B cell (primary cell): ENCODE results near the gene VWA3B. TPM values are rescaled to one million over a fixed set of nuclear protein-coding genes. Genes with fewer than 3 reads are reported as not detected.
A peak's percentile ranks its signal among the peaks of the same experiment; 100 is the strongest.

Experiments
- ATAC-seq: fragments of 200-7000 bp; cut with Tn5 transposase; one replicate; pipeline ENCODE4 v1.10.0; 2021; ENCODE audit warnings: low read depth, mild to moderate bottlenecking, moderate number of reproducible peaks, moderate library complexity
- CTCF ChIA-PET: fragments of 350-600 bp; sonication (Branson Sonifier 250); formaldehyde crosslinking; loops from one replicate; lab custom pipeline; 2021; ENCODE audit warnings: antibody characterized with exemption, inconsistent platforms; lab: Charles Lee
- POLR2A ChIA-PET: fragments of 350-600 bp; sonication (Branson Sonifier 250); formaldehyde crosslinking; loops from one replicate; lab custom pipeline; 2021; ENCODE audit warnings: antibody characterized with exemption; lab: Charles Lee
- DNase-seq: peaks from one replicate; pipeline ENCODE4 v3.0.0; 2013
- H2AFZ ChIP-seq: 2 replicates; pipeline ENCODE4 v1.6.1; 2012; ENCODE audit warnings: mild to moderate bottlenecking, low read depth, low read length; ENCODE audit not compliant: insufficient read depth, poor library complexity, severe bottlenecking
- H3K27ac ChIP-seq, 2 donors: 1 replicate in 1 of 2; 2 replicates in 1 of 2; pipeline ENCODE4 v1.5.1; 2012 to 2013; ENCODE audit warnings: low read length in 2 of 2, mild to moderate bottlenecking in 2 of 2, moderate library complexity in 1 of 2
- H3K27me3 ChIP-seq, 4 experiments: fragments of 200-600 bp in 1 of 4; sonication (generic) in 1 of 4; replicated peaks in 1 of 4; 1 replicate in 2 of 4; 2 replicates in 2 of 4; pipeline versions ENCODE4 v1.6.1 to v1.7.0; 2013 to 2016; ENCODE audit warnings: low read length in 3 of 4, mild to moderate bottlenecking in 2 of 4, mixed read lengths in 1 of 4, moderate library complexity in 1 of 4; ENCODE audit not compliant: insufficient read depth in 4 of 4, control insufficient read depth in 3 of 4; ENCODE audit errors: control extremely low read depth in 1 of 4
- H3K36me3 ChIP-seq, 2 experiments: replicated peaks in 1 of 2; 1 replicate in 1 of 2; 2 replicates in 1 of 2; pipeline versions ENCODE4 v1.6.1 to v1.7.1; 2013; ENCODE audit warnings: low read length in 1 of 2; ENCODE audit not compliant: insufficient read depth in 2 of 2, control insufficient read depth in 1 of 2; ENCODE audit errors: control extremely low read depth in 1 of 2, extremely low read depth in 1 of 2
- H3K4me1 ChIP-seq, 2 donors: fragments of 200-600 bp in 1 of 2; sonication (generic) in 1 of 2; 1 replicate in 1 of 2; 2 replicates in 1 of 2; pipeline versions ENCODE4 v1.5.1 to v1.6.1; 2013 to 2017; ENCODE audit warnings: low read length in 2 of 2; ENCODE audit not compliant: control insufficient read depth in 2 of 2, insufficient read depth in 2 of 2
- H3K4me2 ChIP-seq: replicated peaks from 2 replicates; pipeline ENCODE3; 2012; ENCODE audit warnings: mild to moderate bottlenecking, low read depth, low read length; ENCODE audit not compliant: poor library complexity, severe bottlenecking
- H3K4me3 ChIP-seq, 5 experiments: fragments of 200-600 bp in 1 of 5; sonication (generic) in 1 of 5; 1 replicate in 3 of 5; 2 replicates in 2 of 5; pipeline versions ENCODE4 v1.5.1 to v1.7.0; 2011 to 2016; ENCODE audit warnings: low read length in 4 of 5, mild to moderate bottlenecking in 4 of 5, low read depth in 2 of 5, control low read depth in 1 of 5, moderate library complexity in 1 of 5; ENCODE audit not compliant: insufficient read depth in 1 of 5; ENCODE audit errors: control extremely low read depth in 1 of 5, extremely low read depth in 1 of 5
- H3K79me2 ChIP-seq: fragments of 200-600 bp; sonication (generic); one replicate; pipeline ENCODE4 v1.6.0; 2016; ENCODE audit warnings: low read length; ENCODE audit not compliant: control insufficient read depth, insufficient read depth
- H3K9ac ChIP-seq: fragments of 200-600 bp; sonication (generic); 2 replicates; pipeline ENCODE4 v1.6.1; 2017; ENCODE audit warnings: mild to moderate bottlenecking, low read length, moderate library complexity
- H3K9me3 ChIP-seq, 3 donors: one replicate each; pipeline versions ENCODE4 v1.6.1 to v1.7.1; 2013; ENCODE audit warnings: low read length in 2 of 3; ENCODE audit not compliant: control insufficient read depth in 2 of 3, insufficient read depth in 1 of 3; ENCODE audit errors: control extremely low read depth in 1 of 3
- H4K20me1 ChIP-seq: 2 replicates; pipeline ENCODE4 v1.6.0; 2012; ENCODE audit warnings: mild to moderate bottlenecking, low read length; ENCODE audit not compliant: insufficient read depth, control insufficient read depth, poor library complexity, severe bottlenecking
- H3K27ac Mint-ChIP-seq: one replicate; pipeline ENCODE4 v1.8.0; 2021; ENCODE audit warnings: mixed read lengths
- H3K27me3 Mint-ChIP-seq: one replicate; pipeline ENCODE4 v1.8.0; 2021; ENCODE audit warnings: mixed read lengths
- H3K4me1 Mint-ChIP-seq: one replicate; pipeline ENCODE4 v1.8.0; 2021; ENCODE audit warnings: mixed read lengths
- H3K4me3 Mint-ChIP-seq: one replicate; pipeline ENCODE4 v1.8.0; 2021; ENCODE audit warnings: mixed read lengths
- H3K9me3 Mint-ChIP-seq: one replicate; pipeline ENCODE4 v1.8.0; 2022; ENCODE audit warnings: mixed read lengths; ENCODE audit not compliant: insufficient read depth
- EZH2 ChIP-seq: IDR thresholded peaks from 2 replicates; pipeline ENCODE4 v1.6.1; 2012; ENCODE audit warnings: borderline replicate concordance, low read depth, mild to moderate bottlenecking, moderate library complexity, low read length; ENCODE audit not compliant: insufficient read depth, poor library complexity, severe bottlenecking
- WGBS: methylation state at CpG from one replicate; pipeline ENCODE4 v1.1.5; 2013; ENCODE audit warnings: missing lambda C conversion rate; ENCODE audit not compliant: insufficient coverage; 5-methylcytosine and 5-hydroxymethylcytosine counted together
- intact Hi-C: fragments of 100-400 bp; cut with micrococcal nuclease; formaldehyde crosslinking; loops from one replicate; pipeline ENCODE4 v1.10.0; 2022
- polyA plus RNA-seq: library from polyadenylated mRNA; depleted of rRNA; stranded (reverse); fragments of >200 nt; gene quantifications from 2 replicates; pipeline ENCODE4 v1.2.3, GENCODE V29; 2012
- total RNA-seq, 2 donors: library from RNA; stranded (reverse); fragments of 120-200 nt in 1 of 2; gene quantifications; 1 replicate in 1 of 2; 2 replicates in 1 of 2; pipeline versions ENCODE4 v1.2.3 to v1.2.4, GENCODE V29; 2013 to 2022
- TF ChIP-seq, protein P1 (sequence below): fragments of 200-600 bp; IDR thresholded peaks from one replicate; pipeline ENCODE4 v1.8.0; 2022; ENCODE audit warnings: antibody characterized with exemption, mild to moderate bottlenecking

Gene VWA3B
- total and polyA plus RNA-seq, 2 donors (not counting 1 experiment from before 2014, with no cell fraction given), result not detected

DNA sequence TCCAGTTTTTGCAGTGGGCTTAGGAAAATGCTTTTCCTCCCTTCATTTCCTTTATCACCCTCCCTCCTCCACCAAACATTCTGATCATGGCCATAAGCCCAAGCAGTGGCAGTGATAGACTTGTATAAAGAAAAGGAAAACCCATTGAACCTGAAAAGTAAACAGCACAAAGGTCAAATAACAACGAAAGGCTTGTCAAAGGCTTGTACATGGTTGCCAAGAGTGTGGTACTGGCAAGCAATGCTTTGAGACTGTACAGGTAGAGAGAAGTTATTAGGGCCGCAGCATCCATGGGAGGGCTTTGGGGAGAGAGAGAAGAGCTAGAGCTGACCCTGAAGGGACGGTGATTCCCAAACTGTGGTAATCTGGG lies 2.1 kb upstream of the VWA3B start:
- Histone ChIP-seq H3K79me2 (no peaks in the 10 kb centered on the region), H3K36me3 (no peaks in the 10 kb centered on the region), H4K20me1 (no peaks in the 10 kb centered on the region), H3K27ac (no peak overlapping the region), H3K4me2 (no peak overlapping the region), H3K4me1 (peaks cover 35 to 46% of the 10 kb centered on the region in 2 donors), H3K9ac (no peak overlapping the region), H3K27me3 (no peaks in the 10 kb centered on the region), H3K9me3 (peaks cover 0 to 6% (median 0%) of the 10 kb centered on the region in 3 donors), H3K4me3 (no peak overlapping the region), H2AFZ (no peak overlapping the region)
- no peaks in the 10 kb centered on the region for H3K27me3 Mint-ChIP-seq
- ATAC-seq (no peak), DNase-seq (no peak)
- TF ChIP-seq EZH2, result no peak
- TF ChIP-seq, protein P1, sequence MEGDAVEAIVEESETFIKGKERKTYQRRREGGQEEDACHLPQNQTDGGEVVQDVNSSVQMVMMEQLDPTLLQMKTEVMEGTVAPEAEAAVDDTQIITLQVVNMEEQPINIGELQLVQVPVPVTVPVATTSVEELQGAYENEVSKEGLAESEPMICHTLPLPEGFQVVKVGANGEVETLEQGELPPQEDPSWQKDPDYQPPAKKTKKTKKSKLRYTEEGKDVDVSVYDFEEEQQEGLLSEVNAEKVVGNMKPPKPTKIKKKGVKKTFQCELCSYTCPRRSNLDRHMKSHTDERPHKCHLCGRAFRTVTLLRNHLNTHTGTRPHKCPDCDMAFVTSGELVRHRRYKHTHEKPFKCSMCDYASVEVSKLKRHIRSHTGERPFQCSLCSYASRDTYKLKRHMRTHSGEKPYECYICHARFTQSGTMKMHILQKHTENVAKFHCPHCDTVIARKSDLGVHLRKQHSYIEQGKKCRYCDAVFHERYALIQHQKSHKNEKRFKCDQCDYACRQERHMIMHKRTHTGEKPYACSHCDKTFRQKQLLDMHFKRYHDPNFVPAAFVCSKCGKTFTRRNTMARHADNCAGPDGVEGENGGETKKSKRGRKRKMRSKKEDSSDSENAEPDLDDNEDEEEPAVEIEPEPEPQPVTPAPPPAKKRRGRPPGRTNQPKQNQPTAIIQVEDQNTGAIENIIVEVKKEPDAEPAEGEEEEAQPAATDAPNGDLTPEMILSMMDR, result no peak
- H3K4me1 Mint-ChIP-seq, result peaks cover 48% of the 10 kb centered on the region
- ChIA-PET POLR2A (no interaction called here), CTCF (interaction anchor here (1.3 kb wide), 1 partner anchor 278 kb away, joined by 3 read pairs; no protein-coding TSS in a partner anchor)
- no peak overlapping the region for H3K27ac Mint-ChIP-seq
- H3K4me3 Mint-ChIP-seq, result no peak overlapping the region
- 100% methylated on average over 3 of the region's 3 CpGs for WGBS
- H3K9me3 Mint-ChIP-seq, result no peaks in the 10 kb centered on the region
- intact Hi-C loops, result loop anchor here (5.0 to 10.0 kb wide), 3 partner anchors 47 to 278 kb away; no protein-coding TSS in a partner anchor

GRCh38 chr2:98085649-98086048 lies 1.3 kb upstream of the VWA3B start:
- no peaks in the 10 kb centered on the region for H3K79me2 ChIP-seq
- H3K9me3 Mint-ChIP-seq, result no peaks in the 10 kb centered on the region
- peaks cover 35 to 51% of the 10 kb centered on the region in 2 donors for H3K4me1 ChIP-seq
- no peaks in the 10 kb centered on the region for H3K27me3 ChIP-seq
- no peak overlapping the region for H2AFZ ChIP-seq
- H3K4me1 Mint-ChIP-seq, result peaks cover 48% of the 10 kb centered on the region
- no peak overlapping the region for H3K9ac ChIP-seq
- ChIA-PET POLR2A (interaction anchor here (1.0 kb wide), 1 partner anchor 67 kb away, joined by 3 read pairs; no protein-coding TSS in a partner anchor), CTCF (interaction anchor here (1.3 kb wide), 1 partner anchor 279 kb away, joined by 3 read pairs; no protein-coding TSS in a partner anchor)
- WGBS, result 94% methylated on average over 4 of the region's 5 CpGs
- H4K20me1 ChIP-seq, result no peaks in the 10 kb centered on the region
- TF ChIP-seq, protein P1, result no peak
- no peak for TF ChIP-seq EZH2
- H3K27me3 Mint-ChIP-seq, result no peaks in the 10 kb centered on the region
- intact Hi-C loops, result loop anchor here (2.0 to 10.0 kb wide), 4 partner anchors 47 to 278 kb away; no protein-coding TSS in a partner anchor
- H3K4me2 ChIP-seq, result no peak overlapping the region
- no peak overlapping the region for H3K27ac Mint-ChIP-seq
- no peak for DNase-seq
- ATAC-seq, result no peak
- no peaks in the 10 kb centered on the region for H3K36me3 ChIP-seq
- peak overlapping the region; percentile 44 for H3K4me3 Mint-ChIP-seq
- H3K9me3 ChIP-seq, result peaks cover 0 to 6% (median 0%) of the 10 kb centered on the region in 3 donors
- H3K27ac ChIP-seq, result no peak overlapping the region
- no peak overlapping the region for H3K4me3 ChIP-seq
